Ishikawa (cell line): ENCODE measurements around the gene GPR137B.

ENCODE experiments used
- NFIC ChIP-seq: IDR thresholded peaks from 2 replicates; pipeline ENCODE4 v1.6.1; 2012
- REST ChIP-seq: IDR thresholded peaks from 2 replicates; pipeline ENCODE4 v1.6.1; 2012; ENCODE audit warnings: low read depth, mild to moderate bottlenecking
- YY1 ChIP-seq: IDR thresholded peaks from 2 replicates; pipeline ENCODE4 v1.6.1; 2012; ENCODE audit warnings: low read depth

GRCh38 chr1:236204656-236205055 lies 62.3 kb downstream of the GPR137B start:
- TF ChIP-seq REST (no peak), YY1 (no peak), NFIC (no peak)
